Activated CD4-positive, alpha-beta T cell treated with anti-CD3 and anti-CD28 coated beads, Interleukin-2, amount 50 U/mL, for 24 hours (primary cell): ENCODE data around the gene APOC3.

ENCODE experiments used
- DNase-seq, 2 donors: peaks; one replicate each; pipeline ENCODE4 v3.0.0-alpha.2; 2020; ENCODE audit warnings: low read depth in 1 of 2, low spot score in 1 of 2

APOC3 gene

GRCh38 chr11:116873381-116873780 lies 43.7 kb downstream of the APOC3 start:
- DNase-seq = no peak

GRCh38 chr11:116874251-116874650 lies 44.5 kb downstream of the APOC3 start:
- no peak for DNase-seq

- DNase-seq = no peak
These were observed 45.5 kb downstream of the APOC3 start for GRCh38 chr11:116875194-116875593.

GRCh38 chr11:116876656-116877055 lies 46.9 kb downstream of the APOC3 start:
- DNase-seq = no peak

- DNase-seq = peak in 1 of 2 donors; percentile 7
These were observed 50.3 kb downstream of the APOC3 start for GRCh38 chr11:116879800-116880625.

GRCh38 chr11:116881143-116881542 lies 51.4 kb downstream of the APOC3 start:
- no peak for DNase-seq

GRCh38 chr11:116882386-116882785 lies 52.7 kb downstream of the APOC3 start:
- peak in 1 of 2 donors; percentile 7 for DNase-seq
